HG02938 (cell line): Measurements from ENCODE around the gene GARNL3.

Experiments
- ATAC-seq: cut with Tn5 transposase; IDR thresholded peaks from one replicate; pipeline ENCODE4 v1.9.1; 2021; ENCODE audit warnings: mild to moderate bottlenecking, moderate library complexity; ENCODE audit not compliant: unreplicated experiment

The GARNL3 gene

GRCh38 chr9:127277099-127277498, 12.5 kb downstream of the GARNL3 start:
- no peak for ATAC-seq

GRCh38 chr9:127277770-127278169, 13.2 kb downstream of the GARNL3 start:
- no peak for ATAC-seq

- no peak for ATAC-seq
Observed at GRCh38 chr9:127278372-127278771, 13.8 kb downstream of the GARNL3 start.

GRCh38 chr9:127279717-127280285, 15.2 kb downstream of the GARNL3 start:
- no peak for ATAC-seq

GRCh38 chr9:127280880-127281660, 16.5 kb downstream of the GARNL3 start:
- no peak for ATAC-seq

- no peak for ATAC-seq
Observed at GRCh38 chr9:127281891-127282290, 17.3 kb downstream of the GARNL3 start.

- ATAC-seq: no peak
Observed at GRCh38 chr9:127282611-127283010, 18.0 kb downstream of the GARNL3 start.

- no peak for ATAC-seq
Observed at GRCh38 chr9:127283135-127283534, 18.6 kb downstream of the GARNL3 start.

GRCh38 chr9:127283917-127284497, 19.4 kb downstream of the GARNL3 start:
- ATAC-seq: no peak

GRCh38 chr9:127285965-127286364, 21.4 kb downstream of the GARNL3 start:
- no peak for ATAC-seq

- no peak for ATAC-seq
Observed at GRCh38 chr9:127290561-127291065, 26.0 kb downstream of the GARNL3 start.

- ATAC-seq: no peak
Observed at GRCh38 chr9:127291246-127291778, 26.7 kb downstream of the GARNL3 start.

GRCh38 chr9:127292415-127292814, 27.8 kb downstream of the GARNL3 start:
- ATAC-seq: no peak

- no peak for ATAC-seq
Observed at GRCh38 chr9:127293328-127293727, 28.8 kb downstream of the GARNL3 start.

GRCh38 chr9:127293767-127294166, 29.2 kb downstream of the GARNL3 start:
- ATAC-seq: no peak

- no peak for ATAC-seq
Observed at GRCh38 chr9:127295005-127295404, 30.4 kb downstream of the GARNL3 start.

- no peak for ATAC-seq
Observed at GRCh38 chr9:127300886-127301447, 36.4 kb downstream of the GARNL3 start.

- no peak for ATAC-seq
Observed at GRCh38 chr9:127303830-127304229, 39.3 kb downstream of the GARNL3 start.

GRCh38 chr9:127305206-127305837, 40.7 kb downstream of the GARNL3 start:
- ATAC-seq: no peak

- ATAC-seq: no peak
Observed at GRCh38 chr9:127305838-127306226, 41.3 kb downstream of the GARNL3 start.

GRCh38 chr9:127307802-127308201, 43.2 kb downstream of the GARNL3 start:
- ATAC-seq: no peak
